Stimulated activated naive CD4-positive, alpha-beta T cell (primary cell): Measurements from ENCODE around the gene HOXA6.

Experiments used
- DNase-seq, 6 experiments: peaks; one replicate each; lab custom pipeline; 2025; lab: John Stamatoyannopoulos, UW

HOXA6 gene

GRCh38 chr7:27147199-27148030 is at the start of gene HOXA6:
Gene HOXA6 (minus strand): TSS chr7:27147774. CDS start chr7:27147749, 25 bp downstream.
- no peak for DNase-seq

DNA sequence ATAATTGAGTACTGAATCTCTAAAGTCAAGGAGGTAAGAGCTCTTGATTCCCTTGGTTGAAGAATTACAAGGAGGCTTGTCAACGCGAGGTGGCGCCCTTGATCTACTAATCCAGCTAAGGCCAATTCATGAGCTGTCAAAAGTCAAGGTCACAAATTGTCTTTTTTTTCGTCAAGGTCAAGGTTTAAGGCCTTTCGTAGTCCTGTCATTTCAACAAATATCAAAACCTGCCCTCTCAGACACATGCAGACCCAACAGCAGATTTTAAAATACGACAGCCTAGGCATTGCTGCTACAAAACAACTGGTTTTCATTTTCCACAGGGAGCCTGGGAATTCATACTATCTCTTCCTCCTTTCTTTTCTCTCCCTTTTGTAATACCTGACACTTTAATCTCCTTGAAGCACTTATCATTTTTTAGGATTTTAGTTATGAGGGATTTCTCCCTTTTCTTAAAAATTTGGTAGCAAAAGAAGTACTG is 48.8 kb upstream of the HOXA6 start:
- DNase-seq, result peak; percentile 46 to 82 (median 76)

GRCh38 chr7:27194686-27195379 is 47.3 kb upstream of the HOXA6 start:
- no peak for DNase-seq

DNA sequence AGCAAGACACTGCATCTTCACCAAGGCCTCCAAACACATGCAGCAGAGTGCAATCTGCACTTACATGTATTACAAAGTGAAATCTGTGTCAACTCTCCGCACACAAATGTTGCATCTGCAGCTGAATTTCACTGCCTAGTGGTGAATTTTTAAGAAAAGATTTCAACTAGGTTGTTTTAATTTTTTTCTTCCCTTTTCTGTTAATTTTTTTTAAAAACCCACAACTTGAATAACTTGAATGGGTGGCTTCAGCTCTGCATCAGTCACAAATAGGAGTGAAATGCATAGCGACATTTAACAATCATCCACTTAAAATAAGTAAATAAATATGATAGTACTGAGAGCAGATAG is 46.4 kb upstream of the HOXA6 start:
- DNase-seq, result no peak

DNA sequence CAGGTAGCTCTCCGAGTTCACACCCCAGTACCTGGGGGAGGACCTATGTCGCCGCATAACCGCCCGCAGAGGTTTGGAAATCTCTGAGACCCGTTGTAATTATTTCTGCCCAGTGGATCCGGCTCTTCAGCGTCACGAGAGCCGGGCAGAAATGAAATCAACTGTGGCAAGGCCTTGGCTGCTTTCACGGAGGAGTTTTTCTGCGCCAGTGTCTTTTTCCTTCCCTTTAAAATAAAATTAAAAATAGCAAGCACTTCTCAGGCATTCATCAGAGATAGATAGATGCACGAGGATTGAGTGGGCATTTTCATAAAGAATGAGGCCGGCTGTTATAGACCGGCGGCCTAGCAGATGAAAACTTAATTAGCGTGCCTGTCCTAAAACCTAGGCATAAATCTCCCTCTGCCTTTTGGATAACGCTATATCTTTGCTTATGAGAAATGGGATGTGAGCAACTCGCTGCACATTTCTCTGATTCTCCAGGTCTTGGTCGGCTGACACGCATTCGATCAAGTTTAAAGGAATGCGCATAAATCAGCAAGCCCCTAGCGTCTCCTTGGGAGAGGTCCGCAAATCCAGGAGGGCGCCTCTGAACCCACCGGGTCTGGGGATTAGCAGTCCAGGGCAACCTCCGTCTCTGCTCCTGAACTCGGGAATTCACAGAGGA is 45.9 kb upstream of the HOXA6 start:
- DNase-seq, result no peak

GRCh38 chr7:27192546-27193334 is 45.2 kb upstream of the HOXA6 start:
- DNase-seq, result peak in 1 of 6 experiments; percentile 17

DNA sequence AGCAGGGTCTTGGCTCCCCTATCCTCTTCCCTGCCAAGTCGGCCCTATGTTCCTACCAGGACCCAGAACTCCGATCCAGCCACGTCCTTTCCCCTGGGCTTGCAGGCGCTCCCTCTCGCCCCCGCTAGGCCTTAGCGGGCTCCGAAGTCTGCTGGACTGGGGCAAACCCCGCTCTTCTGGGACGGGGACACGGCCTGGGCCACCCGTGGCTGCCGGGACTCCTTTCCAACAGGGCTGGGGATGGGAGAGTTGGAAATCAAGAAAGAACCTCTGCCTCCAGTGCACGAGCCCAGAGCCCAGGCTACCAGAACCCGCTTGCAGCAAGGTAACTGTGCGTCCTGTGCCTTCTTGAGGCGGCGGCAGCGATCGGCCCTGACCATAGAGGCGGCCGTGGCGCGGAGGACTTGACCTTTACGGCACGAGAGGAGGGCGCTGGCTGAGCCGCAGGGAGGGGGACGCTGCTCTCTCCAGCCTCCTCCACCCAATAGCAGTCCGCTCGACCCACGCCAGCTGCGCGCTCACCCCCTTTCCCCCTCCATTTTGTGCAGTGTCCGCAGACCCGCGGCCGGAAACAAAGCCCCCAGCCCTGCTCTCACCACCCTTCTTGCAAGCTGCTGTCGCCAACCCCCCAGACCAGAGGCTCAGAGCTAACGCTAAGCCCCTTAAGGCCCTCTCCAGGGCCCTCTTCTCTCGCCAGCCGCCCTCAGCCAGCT is 44.4 kb upstream of the HOXA6 start:
- DNase-seq, result no peak

DNA sequence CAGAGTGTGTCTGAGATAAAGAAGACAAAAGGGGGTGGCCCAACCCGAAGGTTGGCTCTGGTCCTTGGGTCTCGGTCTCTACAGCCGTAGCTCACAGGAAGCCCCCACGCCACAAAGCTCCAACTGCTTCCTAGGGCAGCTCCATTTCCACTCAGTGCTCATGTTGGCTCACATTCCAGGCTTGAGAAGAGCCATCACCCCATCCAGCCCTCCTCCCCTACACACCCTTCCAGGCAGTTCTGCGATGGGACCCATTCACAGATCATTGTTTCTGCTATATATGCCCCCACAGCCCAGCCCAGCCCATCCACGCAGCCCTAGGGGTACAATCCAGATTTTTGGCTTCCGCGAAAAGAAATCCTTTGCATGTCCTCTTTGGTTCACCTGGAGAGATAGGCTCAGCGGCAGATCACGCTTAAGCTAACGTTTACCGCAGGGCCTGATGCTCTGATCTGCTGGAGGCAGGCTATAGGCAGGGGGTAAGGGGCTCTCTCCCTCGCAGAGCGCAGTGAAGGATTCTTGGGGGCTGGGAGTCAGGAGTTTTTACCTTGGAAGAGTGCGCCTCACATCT is 43.7 kb upstream of the HOXA6 start:
- no peak for DNase-seq

- DNase-seq, result no peak
Measured at GRCh38 chr7:27189997-27190748, 42.6 kb upstream of the HOXA6 start.

- DNase-seq, result no peak
Measured at GRCh38 chr7:27189295-27189996, 41.9 kb upstream of the HOXA6 start.

DNA sequence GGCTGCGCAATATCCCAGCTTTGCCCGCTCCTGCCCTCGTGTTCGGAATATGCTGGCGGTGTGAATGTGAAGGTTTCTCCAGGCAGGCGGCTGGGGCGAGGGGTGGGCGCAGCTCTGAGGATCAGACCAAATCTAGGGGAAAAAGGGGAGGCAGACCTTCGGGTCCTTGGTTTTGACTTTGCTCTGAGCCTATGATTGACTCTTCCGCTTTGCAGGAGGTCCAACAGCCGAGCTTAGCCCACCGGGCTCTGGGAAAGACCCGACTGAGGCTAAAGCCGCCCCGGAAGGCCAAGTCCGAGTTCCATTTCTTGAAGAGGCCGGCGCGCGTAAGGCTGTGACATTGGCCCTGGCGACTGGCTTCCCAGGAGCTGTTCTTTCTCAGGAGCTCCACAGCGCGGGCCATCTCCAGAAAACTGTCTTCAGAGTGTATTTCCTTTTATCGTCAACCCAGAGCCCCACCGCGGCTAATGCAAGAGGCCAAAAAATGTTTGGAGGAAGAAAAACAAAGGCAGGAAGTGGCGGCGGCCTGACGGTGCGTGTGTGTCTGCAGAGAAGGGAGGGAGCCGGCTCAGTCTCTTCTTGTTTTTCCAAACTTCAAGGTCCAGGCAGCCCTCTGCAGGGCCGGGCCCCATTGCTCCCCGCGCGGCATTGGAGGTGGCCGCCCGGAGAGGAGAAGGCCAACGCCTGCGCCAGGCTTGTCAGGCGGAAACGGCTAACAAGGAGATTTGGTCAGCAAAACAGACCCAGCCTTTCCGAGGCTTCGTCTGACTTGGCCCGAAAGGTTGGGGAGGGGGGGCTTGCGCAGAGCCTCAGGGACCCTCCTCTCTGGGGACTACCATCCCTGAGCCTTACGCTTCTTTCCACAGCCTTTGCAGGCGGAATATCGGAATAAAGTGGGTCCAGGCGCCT is 41.1 kb upstream of the HOXA6 start:
- DNase-seq, result peak in 3 of 6 experiments; percentile 36 to 64 (median 54)

DNA sequence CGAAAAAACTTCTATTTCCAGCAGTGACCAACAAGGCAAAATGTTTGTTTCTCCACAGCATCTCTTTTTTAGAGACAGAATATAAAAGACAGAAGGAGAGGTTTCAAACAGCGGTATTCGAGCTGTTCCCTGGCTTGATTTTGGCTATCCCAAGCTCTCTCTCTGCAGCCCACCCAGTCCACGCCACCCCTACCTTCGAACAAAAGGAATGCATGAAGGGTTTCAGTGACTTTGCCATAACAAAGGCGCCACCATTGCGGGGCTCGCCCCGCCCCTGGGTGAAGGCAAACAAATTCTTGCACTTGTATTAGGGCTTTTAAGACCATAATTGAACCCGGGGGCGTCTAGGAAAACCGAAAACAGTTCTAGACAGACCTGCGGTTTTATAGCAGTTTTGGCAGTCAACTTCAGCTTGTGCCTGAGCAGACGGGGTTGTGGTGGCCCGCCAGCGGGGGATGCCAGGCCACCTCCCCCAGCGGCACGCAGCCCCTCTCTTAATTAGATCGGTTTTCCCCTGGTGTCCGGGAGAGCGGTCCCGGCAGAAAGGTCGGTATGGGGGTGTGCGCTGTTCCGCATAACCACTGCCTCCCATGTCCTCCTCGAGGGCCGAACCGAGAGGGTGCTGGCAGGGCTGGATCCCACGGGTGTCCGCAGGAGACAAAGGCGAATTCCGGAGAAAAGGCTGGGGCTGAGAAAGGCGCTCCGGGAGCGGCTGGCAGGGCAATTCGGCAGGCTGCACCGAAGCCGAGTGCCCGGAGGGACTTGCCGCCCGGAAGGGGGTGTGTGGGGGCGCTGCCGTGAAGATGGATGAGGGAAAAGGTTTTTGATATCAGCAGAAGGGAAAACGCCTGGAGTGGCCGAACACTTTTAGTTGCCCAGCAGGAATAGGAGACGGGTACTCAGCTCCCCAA is 40.2 kb upstream of the HOXA6 start:
- DNase-seq, result no peak

DNA sequence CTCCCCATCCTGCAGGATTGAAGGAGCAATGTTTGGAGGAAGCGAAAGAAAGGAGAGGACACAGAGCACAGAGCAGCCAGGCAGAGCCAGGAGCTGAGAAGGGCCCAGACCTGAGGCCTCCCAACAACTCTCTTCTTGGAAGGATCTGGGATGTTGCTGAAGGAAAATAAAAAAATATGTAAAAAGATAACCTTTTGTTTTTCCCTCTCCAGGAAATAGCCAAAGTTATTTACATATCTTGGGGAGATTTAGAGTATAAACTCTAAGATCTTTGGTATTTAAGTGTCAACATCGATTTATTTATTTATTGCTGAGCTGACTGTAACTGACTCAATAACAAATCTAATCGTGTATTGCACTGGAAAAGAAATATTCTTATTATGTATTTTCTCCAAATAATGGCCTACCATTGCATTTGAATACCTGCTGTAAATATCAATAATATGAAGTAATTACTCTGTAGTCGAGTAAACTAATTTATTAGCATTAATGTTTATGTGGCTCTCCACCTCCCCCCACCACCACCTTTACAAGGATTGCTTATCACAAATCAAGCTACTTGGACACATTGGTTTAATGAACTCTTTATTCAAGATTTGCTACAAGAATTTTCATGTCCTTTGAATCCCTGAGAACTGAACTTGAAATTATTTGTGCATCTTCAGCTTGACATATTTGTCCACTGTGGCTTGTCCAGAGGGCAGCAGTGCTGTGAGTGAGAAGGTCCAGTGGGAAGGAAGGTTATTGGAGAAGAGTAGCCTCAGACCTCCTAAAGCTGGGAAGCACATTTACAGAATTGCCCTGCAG is 39.3 kb upstream of the HOXA6 start:
- no peak for DNase-seq

- no peak for DNase-seq
Measured at GRCh38 chr7:27185854-27186667, 38.5 kb upstream of the HOXA6 start.

DNA sequence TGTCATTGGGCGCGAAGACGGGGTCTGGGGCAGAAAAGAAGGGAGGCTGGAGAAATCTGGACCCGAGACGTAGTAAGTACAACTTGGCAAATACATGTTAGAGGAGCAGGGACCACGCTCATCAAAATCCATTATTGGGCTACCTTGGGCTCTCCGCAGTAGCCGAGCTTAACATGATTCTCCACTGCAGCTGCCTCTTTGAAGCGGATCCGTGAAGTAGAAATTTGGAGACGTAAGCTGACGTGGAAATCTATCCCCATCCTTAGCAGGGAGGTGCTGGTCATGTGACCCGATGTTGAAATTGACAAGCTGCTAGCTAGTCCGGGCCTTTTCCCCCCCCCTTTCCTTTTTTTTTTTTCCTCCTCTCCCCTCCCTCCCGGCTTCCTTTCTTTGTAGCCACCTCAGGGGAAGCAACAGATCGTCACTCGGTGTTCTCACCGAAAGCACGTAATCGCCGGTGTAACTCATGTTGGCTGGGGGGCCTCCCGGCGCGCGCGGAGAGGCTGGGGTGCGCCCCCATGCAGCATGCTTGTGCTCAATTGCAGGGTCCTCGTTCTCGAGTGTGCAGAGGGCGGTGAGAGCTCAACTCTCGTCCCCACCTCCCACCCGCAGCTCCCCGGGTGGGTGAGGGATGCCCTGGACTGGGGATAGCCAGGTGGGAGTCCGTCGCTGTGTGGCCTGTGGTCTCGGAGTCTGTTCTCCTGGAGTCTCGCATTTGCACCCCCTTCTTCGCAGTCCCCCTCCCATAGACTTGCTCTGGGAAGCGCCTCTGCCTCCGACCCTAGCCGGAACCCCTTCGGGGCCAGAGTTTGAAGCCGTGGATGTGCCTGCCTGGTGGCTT is 37.7 kb upstream of the HOXA6 start, which contains the start of gene HOXA11:
Gene HOXA11 (minus strand): TSS at position 220 of the 841 bp plus-strand sequence. CDS start 88 bp downstream, at position 132.
- no peak for DNase-seq
